RKO (cell line): ENCODE measurements around the gene EIF2D.
"Not testable (repeated sequence)": the region's sequence is repeated elsewhere in the genome, so short reads cannot be mapped to it uniquely, and the experiment has no call there.

ENCODE experiments used
- DNase-seq: peaks from one replicate; pipeline ENCODE4 v3.0.0-alpha.2; 2016; ENCODE audit warnings: low spot score

The EIF2D gene

GRCh38 chr1:206586501-206587445 lies 25.5 kb downstream of the EIF2D start:
- DNase-seq: no peak

- DNase-seq: no peak
Measured at GRCh38 chr1:206584683-206585082, 27.6 kb downstream of the EIF2D start.

DNA sequence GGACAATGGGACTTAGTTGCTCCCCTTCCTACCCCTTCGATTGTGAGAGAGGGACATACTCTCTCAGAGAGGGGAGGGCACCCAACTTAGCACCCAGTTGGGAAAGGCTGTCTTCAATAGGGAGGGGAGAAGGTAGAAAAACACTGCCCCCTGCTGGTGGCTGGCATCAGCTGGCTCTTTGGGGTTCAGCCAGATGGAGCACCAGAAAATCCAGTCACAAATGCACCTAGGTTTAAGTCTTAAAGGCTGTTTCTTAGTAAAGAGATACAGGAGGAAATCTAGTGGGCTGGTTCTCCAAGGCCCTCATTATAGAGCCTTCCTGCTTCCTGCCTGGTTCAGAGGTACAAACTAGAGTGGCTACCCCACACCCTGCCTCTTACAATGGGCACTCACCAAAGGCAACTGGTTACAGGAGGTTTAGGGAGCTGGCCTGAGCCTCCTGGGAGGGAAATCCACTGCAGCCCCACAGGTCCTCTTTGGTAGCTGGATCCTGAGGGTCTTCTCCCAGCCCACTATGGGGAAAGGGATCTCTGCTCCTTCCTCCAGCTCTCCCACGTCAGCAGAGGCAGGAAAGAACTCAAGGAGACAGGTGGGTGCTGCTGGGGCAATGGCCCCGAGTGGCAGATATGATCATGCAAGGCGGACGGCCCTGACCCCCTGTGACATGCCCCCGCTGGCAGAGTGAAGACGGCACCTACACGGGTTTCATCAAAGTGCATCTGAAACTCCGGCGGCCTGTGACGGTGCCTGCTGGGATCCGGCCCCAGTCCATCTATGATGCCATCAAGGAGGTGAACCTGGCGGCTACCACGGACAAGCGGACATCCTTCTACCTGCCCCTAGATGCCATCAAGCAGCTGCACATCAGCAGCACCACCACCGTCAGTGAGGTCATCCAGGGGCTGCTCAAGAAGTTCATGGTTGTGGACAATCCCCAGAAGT lies 28.3 kb downstream of the EIF2D start:
- DNase-seq: peak; percentile 50

GRCh38 chr1:206582971-206583706 lies 29.1 kb downstream of the EIF2D start:
- no peak for DNase-seq

DNA sequence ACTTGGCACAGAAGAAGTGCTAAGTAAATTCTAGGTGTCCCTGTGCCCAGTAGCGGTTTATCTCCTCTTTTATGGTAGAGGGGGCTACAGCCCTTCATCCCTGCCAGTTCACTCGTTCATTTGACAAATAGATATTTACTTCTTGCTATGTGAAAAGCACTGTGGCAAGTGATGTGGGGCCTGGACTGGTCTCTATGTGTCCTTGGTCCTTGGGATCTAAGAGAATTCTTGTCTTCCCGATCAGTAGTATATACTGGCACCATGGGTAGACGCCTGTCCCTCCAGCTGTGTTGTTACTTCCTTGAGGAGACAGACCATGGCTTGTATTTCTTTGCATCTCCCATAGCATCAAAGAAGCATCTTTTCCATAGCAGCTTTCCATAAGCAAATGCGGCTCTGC lies 29.7 kb downstream of the EIF2D start:
- DNase-seq: no peak

- DNase-seq: no peak
Measured at GRCh38 chr1:206581571-206581981, 30.7 kb downstream of the EIF2D start.

GRCh38 chr1:206581114-206581497 lies 31.2 kb downstream of the EIF2D start:
- not testable (repeated sequence) for DNase-seq

- no peak for DNase-seq
Measured at GRCh38 chr1:206580438-206581113, 31.7 kb downstream of the EIF2D start.

- DNase-seq: no peak
Measured at GRCh38 chr1:206579747-206580437, 32.4 kb downstream of the EIF2D start.

- DNase-seq: no peak
Measured at GRCh38 chr1:206578978-206579374, 33.3 kb downstream of the EIF2D start.

- peak; percentile 44 for DNase-seq
Measured at GRCh38 chr1:206578068-206578977, 33.9 kb downstream of the EIF2D start.

GRCh38 chr1:206577626-206578025 lies 34.6 kb downstream of the EIF2D start:
- DNase-seq: no peak

GRCh38 chr1:206575894-206576737 lies 36.1 kb downstream of the EIF2D start:
- no peak for DNase-seq

DNA sequence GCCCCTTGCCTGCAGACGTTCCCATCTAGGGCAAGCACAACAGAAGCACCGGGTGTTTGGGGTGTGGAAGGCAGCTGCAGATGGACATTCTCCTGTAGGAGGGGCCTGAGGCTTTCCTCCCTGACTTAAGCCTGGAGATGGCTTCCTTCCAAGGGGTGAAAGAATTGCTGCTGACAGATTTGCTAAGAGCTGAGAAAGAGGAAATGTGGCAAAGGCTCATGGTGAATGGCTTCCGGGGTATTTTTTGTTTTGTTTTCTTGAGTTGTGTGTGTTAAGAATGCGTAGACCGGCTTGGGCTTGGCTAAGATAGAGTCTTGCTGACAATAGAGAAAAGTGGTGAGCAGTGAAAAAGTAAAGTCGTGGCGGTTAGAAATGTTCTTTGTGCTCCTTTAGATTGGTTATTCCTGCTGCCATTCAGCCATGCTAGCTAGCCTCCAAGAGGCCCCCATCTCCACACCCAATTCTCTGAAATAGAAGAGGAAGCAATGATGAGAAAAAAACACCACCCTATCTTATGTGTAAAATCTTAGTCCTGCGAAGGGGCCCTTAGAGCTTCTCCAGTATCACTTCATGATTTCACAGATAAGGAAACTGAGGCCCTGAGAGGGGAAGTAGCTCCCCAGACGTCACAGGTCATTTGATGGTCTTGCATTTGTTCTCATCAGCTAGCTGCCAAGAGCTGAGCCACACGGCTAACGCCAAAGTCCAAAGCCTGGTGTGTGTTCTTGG lies 36.9 kb downstream of the EIF2D start:
- DNase-seq: no peak

- no peak for DNase-seq
Measured at GRCh38 chr1:206573762-206574161, 38.5 kb downstream of the EIF2D start.

- no peak for DNase-seq
Measured at GRCh38 chr1:206573319-206573718, 38.9 kb downstream of the EIF2D start.

- DNase-seq: no peak
Measured at GRCh38 chr1:206572835-206573234, 39.4 kb downstream of the EIF2D start.

- no peak for DNase-seq
Measured at GRCh38 chr1:206570529-206570928, 41.7 kb downstream of the EIF2D start.
